ENCODE data around the gene KRTAP4-5. TPM values are rescaled to one million over a fixed set of nuclear protein-coding genes. Genes with fewer than 3 reads are reported as not detected.
"Not testable (repeated sequence)": the region's sequence is repeated elsewhere in the genome, so short reads cannot be mapped to it uniquely, and the experiment has no call there.

Gene KRTAP4-5
- total RNA-seq, 1 donor from 2014 or later, result not detected

- H3K27me3 ChIP-seq (ENCODE audit: low read depth), result peaks cover 41% of the 10 kb centered on the region
- intact Hi-C loops (cut with micrococcal nuclease), result no loop called here
- no peaks in the 10 kb centered on the region for H3K36me3 ChIP-seq
- H3K4me3 ChIP-seq, result no peak overlapping the region
- H3K4me1 ChIP-seq, result no peaks in the 10 kb centered on the region
- DNase-seq, result no peak
- no peaks in the 10 kb centered on the region for H3K9me3 ChIP-seq (replicated peaks)
- TF ChIP-seq, protein P1, sequence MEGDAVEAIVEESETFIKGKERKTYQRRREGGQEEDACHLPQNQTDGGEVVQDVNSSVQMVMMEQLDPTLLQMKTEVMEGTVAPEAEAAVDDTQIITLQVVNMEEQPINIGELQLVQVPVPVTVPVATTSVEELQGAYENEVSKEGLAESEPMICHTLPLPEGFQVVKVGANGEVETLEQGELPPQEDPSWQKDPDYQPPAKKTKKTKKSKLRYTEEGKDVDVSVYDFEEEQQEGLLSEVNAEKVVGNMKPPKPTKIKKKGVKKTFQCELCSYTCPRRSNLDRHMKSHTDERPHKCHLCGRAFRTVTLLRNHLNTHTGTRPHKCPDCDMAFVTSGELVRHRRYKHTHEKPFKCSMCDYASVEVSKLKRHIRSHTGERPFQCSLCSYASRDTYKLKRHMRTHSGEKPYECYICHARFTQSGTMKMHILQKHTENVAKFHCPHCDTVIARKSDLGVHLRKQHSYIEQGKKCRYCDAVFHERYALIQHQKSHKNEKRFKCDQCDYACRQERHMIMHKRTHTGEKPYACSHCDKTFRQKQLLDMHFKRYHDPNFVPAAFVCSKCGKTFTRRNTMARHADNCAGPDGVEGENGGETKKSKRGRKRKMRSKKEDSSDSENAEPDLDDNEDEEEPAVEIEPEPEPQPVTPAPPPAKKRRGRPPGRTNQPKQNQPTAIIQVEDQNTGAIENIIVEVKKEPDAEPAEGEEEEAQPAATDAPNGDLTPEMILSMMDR (IDR thresholded peaks at IDR 0.05; ENCODE audit: borderline replicate concordance), result no peak
- H3K27ac ChIP-seq (replicated peaks), result no peak overlapping the region
Observed at GRCh38 chr17:41107941-41108450, 41.6 kb downstream of the KRTAP4-5 start.

GRCh38 chr17:41105347-41105746, 44.3 kb downstream of the KRTAP4-5 start, which contains the start of gene KRTAP4-9:
Gene KRTAP4-9 (plus strand): TSS chr17:41105389. CDS start chr17:41105389, 0 bp downstream.
- DNase-seq; intact Hi-C loops (cut with micrococcal nuclease); H3K27ac ChIP-seq (replicated peaks); H3K9me3 ChIP-seq (replicated peaks); H3K36me3 ChIP-seq; H3K4me1 ChIP-seq; H3K4me3 ChIP-seq: not testable (repeated sequence)
- peaks cover 58% of the 10 kb centered on the region for H3K27me3 ChIP-seq (ENCODE audit: low read depth)

DNA sequence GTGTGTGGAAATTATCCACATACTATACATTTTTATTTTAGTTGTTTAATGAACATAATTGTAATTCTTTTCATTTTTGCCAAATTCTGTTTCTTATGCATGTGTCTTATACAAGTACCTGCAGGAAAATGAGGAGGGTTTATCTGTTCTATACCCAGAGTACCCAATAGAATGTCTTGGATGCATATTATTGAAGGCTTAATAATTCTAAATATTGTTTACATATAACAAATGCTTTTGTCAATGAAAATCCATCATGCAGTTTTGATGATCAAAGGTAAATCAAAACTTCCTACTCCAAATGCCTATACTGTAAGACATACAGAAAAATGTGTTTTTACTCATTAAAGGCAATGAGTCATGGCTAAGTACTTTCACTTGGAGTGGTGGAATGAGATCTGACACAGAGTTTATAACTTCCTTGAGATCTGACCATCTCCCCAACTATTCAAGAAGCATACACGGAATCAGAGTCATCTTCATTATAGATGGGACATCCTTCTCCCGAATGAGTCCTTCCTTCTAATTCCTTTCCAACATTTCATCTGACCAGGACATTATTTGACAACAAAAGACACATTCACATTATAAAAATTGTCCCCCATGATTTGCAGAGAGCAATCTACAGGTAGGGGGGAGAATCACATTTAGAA, 45.1 kb downstream of the KRTAP4-5 start:
- peaks cover 64% of the 10 kb centered on the region for H3K27me3 ChIP-seq (ENCODE audit: low read depth)
- H3K4me3 ChIP-seq; H3K36me3 ChIP-seq; DNase-seq; H3K4me1 ChIP-seq; intact Hi-C loops (cut with micrococcal nuclease); H3K9me3 ChIP-seq (replicated peaks); H3K27ac ChIP-seq (replicated peaks): not testable (repeated sequence)

- Histone ChIP-seq H3K27ac (replicated peaks) (no peak overlapping the region), H3K4me3 (no peak overlapping the region), H3K4me1 (no peaks in the 10 kb centered on the region), H3K27me3 (ENCODE audit: low read depth) (peaks cover 65% of the 10 kb centered on the region), H3K36me3 (no peaks in the 10 kb centered on the region), H3K9me3 (replicated peaks) (no peaks in the 10 kb centered on the region)
- intact Hi-C loops (cut with micrococcal nuclease), result no loop called here
- TF ChIP-seq, protein P1 (IDR thresholded peaks at IDR 0.05; ENCODE audit: borderline replicate concordance), result no peak
- DNase-seq, result no peak
Observed at GRCh38 chr17:41103896-41104295, 45.7 kb downstream of the KRTAP4-5 start.

- no peaks in the 10 kb centered on the region for H3K9me3 ChIP-seq (replicated peaks)
- no peaks in the 10 kb centered on the region for H3K36me3 ChIP-seq
- H3K4me1 ChIP-seq, result no peaks in the 10 kb centered on the region
- intact Hi-C loops (cut with micrococcal nuclease), result no loop called here
- H3K4me3 ChIP-seq, result no peak within 1 kb of the TSS
- H3K27me3 ChIP-seq (ENCODE audit: low read depth), result peaks cover 55% of the 10 kb centered on the region
- no peak for DNase-seq
- TF ChIP-seq, protein P1 (IDR thresholded peaks at IDR 0.05; ENCODE audit: borderline replicate concordance), result no peak
- no peak within 1 kb of the TSS for H3K27ac ChIP-seq (replicated peaks)
Observed at GRCh38 chr17:41101586-41102259, 47.9 kb downstream of the KRTAP4-5 start, which contains the start of gene KRTAP4-16. Gene KRTAP4-16 (minus strand): TSS chr17:41102209. CDS start chr17:41102209, 0 bp downstream.

- H3K4me1 ChIP-seq; H3K27ac ChIP-seq (replicated peaks); H3K36me3 ChIP-seq; intact Hi-C loops (cut with micrococcal nuclease); H3K4me3 ChIP-seq; DNase-seq; H3K9me3 ChIP-seq (replicated peaks): not testable (repeated sequence)
- H3K27me3 ChIP-seq (ENCODE audit: low read depth), result peaks cover 51% of the 10 kb centered on the region
Observed at GRCh38 chr17:41099682-41100480, 49.7 kb downstream of the KRTAP4-5 start.

Other genes with a start within 250 kb of the KRTAP4-5 start
- gene KRT23, start 212.2 kb downstream of the KRTAP4-5 start, total RNA-seq, result 0.33 TPM
- gene KRT39, start 182.9 kb downstream of the KRTAP4-5 start, total RNA-seq, result not detected
- not detected for gene KRT40, start 165.5 kb downstream of the KRTAP4-5 start, total RNA-seq
- gene KRTAP3-3, start 155.7 kb downstream of the KRTAP4-5 start, total RNA-seq, result not detected
- not detected for gene KRTAP3-2, start 149.9 kb downstream of the KRTAP4-5 start, total RNA-seq
- not detected for gene KRTAP3-1, start 140.7 kb downstream of the KRTAP4-5 start, total RNA-seq
- not detected for gene KRTAP1-5, start 122.6 kb downstream of the KRTAP4-5 start, total RNA-seq
- not detected for gene KRTAP1-4, start 119.6 kb downstream of the KRTAP4-5 start, total RNA-seq
- not detected for gene KRTAP1-3, start 115.0 kb downstream of the KRTAP4-5 start, total RNA-seq
- gene KRTAP1-1, start 108.4 kb downstream of the KRTAP4-5 start, total RNA-seq, result not detected
- not detected for gene KRTAP2-1, start 102.5 kb downstream of the KRTAP4-5 start, total RNA-seq
- gene KRTAP2-2, start 94.6 kb downstream of the KRTAP4-5 start, total RNA-seq, result not detected
- gene KRTAP2-3, start 89.7 kb downstream of the KRTAP4-5 start, total RNA-seq, result not detected
- gene KRTAP2-4, start 83.9 kb downstream of the KRTAP4-5 start, total RNA-seq, result not detected
- gene KRTAP4-7, start 65.7 kb downstream of the KRTAP4-5 start, total RNA-seq, result not detected
- gene KRTAP4-8, start 51.7 kb downstream of the KRTAP4-5 start, total RNA-seq, result not detected
- gene KRTAP4-16, start 47.6 kb downstream of the KRTAP4-5 start, total RNA-seq, result not detected
- gene KRTAP4-9, start 44.4 kb downstream of the KRTAP4-5 start, total RNA-seq, result not detected
- not detected for gene KRTAP4-11, start 31.5 kb downstream of the KRTAP4-5 start, total RNA-seq
- not detected for gene KRTAP4-12, start 25.6 kb downstream of the KRTAP4-5 start, total RNA-seq
- not detected for gene KRTAP4-6, start 9.3 kb downstream of the KRTAP4-5 start, total RNA-seq
- not detected for gene KRTAP4-4, start 10.9 kb upstream of the KRTAP4-5 start, total RNA-seq
- not detected for gene KRTAP4-3, start 18.4 kb upstream of the KRTAP4-5 start, total RNA-seq
- gene KRTAP4-2, start 28.4 kb upstream of the KRTAP4-5 start, total RNA-seq, result not detected
- gene KRTAP4-1, start 35.1 kb upstream of the KRTAP4-5 start, total RNA-seq, result not detected
- gene KRTAP9-1, start 40.1 kb upstream of the KRTAP4-5 start, total RNA-seq, result not detected
- not detected for gene KRTAP9-2, start 76.8 kb upstream of the KRTAP4-5 start, total RNA-seq
- gene KRTAP9-3, start 82.6 kb upstream of the KRTAP4-5 start, total RNA-seq, result not detected
- gene KRTAP9-8, start 88.2 kb upstream of the KRTAP4-5 start, total RNA-seq, result not detected
- gene KRTAP9-4, start 99.9 kb upstream of the KRTAP4-5 start, total RNA-seq, result not detected
- gene KRTAP9-9, start 105.6 kb upstream of the KRTAP4-5 start, total RNA-seq, result not detected
- gene KRTAP9-6, start 115.6 kb upstream of the KRTAP4-5 start, total RNA-seq, result not detected
- gene KRTAP9-7, start 125.9 kb upstream of the KRTAP4-5 start, total RNA-seq, result not detected
- not detected for gene KRTAP29-1, start 153.0 kb upstream of the KRTAP4-5 start, total RNA-seq
- not detected for gene KRTAP16-1, start 159.5 kb upstream of the KRTAP4-5 start, total RNA-seq
- gene KRTAP17-1, start 165.9 kb upstream of the KRTAP4-5 start, total RNA-seq, result not detected
- not detected for gene KRT33A, start 201.0 kb upstream of the KRTAP4-5 start, total RNA-seq
- not detected for gene KRT33B, start 220.0 kb upstream of the KRTAP4-5 start, total RNA-seq
- not detected for gene KRT34, start 232.5 kb upstream of the KRTAP4-5 start, total RNA-seq
- gene KRT31, start 247.8 kb upstream of the KRTAP4-5 start, total RNA-seq, result not detected

Measured in left ventricle myocardium inferior (tissue), 1 donor.